ENCODE data around the gene BTG2.

Gene BTG2

DNA sequence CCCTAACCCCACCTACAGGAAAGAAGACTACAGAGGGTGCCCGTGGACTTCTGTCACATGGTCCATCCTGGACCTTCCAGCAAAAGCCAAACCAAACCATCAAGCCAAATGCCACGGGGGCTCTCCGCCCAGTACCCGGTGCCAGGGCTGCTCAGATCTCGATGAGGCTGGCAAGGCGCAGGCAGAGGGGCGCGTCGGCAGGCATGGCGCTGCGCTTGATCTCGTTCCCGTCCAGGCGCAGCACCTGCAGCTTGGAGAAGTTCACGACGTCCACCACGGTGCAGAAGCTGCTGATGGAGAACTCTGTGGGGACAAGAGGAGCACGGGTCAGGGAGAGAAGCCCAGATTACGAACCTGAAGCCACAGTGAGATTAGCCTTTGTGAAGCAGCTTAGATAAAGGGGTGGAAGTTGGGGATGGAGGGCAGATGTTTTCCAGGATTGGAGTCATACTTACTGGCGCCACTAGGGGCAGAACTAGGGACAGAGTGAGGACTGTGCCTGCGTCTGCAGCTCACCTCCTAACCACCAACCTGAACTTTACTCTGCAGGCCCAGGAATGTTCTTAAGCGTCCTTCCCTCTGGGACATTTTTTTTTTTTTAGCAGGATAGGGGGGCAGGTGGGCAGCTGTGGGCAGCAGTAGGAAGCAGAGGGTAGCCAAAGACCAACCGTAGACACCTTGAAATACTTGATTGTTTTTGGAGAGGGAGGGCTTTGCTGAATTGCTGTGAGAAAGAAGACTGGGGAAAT, 37.0 kb downstream of the BTG2 start:
- DNase-seq (ENCODE audit: low read depth): peak; percentile 27

DNA sequence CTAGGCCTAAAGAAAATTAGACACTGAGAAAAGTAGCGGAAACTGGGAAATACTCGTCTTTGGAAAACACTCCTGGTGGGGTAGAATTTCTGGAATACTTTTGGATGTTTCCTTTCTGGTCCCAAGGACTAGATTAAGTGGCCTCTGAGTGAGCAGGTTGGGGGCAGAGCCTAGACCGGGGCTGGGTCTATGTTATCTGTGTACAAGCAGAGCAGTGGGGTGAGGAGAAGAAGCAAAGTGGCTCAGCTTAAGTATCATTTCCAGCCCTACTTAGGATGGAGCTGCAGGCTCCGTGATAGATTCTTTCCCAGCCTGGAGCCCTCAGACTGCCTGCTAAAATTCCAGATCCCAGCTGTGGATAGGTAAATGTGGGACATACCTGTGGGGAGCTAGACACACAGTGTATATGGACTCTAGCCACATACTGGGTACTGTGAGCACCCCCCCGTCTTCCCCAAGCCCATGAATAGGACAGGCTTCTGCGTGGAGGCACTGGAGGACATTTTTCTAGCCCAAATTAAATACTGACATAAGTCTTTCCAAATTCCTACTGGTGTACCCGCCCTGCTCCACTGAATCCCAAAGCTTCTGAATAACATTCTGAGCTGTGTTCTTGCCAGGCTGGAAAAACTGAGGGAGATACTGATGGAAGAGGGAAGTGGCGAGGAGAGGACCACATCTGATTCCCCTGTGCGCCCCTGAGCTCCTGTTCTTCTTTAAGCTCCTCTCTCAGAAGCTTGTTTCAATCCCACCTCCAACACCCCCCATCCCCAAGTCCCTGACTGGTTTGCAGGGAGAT, 38.8 kb downstream of the BTG2 start:
- no peak for DNase-seq (ENCODE audit: low read depth)

DNA sequence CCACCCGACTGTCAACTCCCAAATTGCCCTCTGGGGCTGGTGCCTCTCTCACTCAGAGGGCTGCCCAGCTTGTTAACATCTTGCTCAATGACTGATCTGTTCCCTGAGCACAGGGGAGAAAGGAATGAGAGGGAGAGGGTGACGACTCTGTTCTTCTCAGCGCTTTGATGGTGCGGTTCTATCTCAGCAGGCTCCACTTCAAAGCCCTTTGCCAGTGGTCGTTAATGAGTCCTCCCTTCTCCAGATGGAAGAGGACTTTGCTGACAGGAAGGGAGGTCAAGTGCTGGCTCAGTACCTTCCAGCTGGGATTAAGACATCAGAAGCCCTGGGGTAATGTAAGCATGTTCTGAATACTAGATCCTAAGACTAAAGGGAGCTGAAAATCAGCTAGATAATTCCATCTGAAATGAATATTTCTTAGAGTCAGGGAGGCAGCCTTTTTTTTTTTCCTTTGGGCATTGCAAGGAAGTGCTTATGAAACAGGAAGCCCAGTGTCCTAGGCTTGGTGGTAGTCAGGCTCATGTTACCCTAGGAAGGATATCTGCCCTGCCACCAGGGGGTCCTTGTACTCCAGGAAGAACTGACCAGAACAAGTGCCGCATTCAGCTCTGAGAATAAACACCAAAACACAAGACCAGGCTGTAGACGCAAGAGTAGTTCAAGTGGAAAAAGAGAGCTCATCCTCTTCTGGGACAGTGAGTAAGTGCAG, 40.9 kb downstream of the BTG2 start:
- DNase-seq (ENCODE audit: low read depth): no peak

DNA sequence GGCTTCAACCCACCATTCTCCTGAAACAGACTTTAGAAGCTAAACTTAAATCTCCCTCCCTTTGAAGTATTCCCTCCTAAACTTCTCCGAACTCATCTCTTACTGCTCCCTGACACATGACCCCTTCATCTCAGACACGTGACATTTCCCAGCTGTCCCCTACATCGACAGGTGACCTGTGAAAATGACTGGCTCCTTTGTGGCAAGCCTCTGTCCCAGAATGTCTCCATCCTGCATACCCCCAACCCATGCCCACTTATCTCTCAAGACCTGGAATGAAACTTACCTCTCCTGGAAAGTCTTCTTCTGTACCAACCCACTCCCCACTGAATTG, 41.4 kb downstream of the BTG2 start:
- no peak for DNase-seq (ENCODE audit: low read depth)

DNA sequence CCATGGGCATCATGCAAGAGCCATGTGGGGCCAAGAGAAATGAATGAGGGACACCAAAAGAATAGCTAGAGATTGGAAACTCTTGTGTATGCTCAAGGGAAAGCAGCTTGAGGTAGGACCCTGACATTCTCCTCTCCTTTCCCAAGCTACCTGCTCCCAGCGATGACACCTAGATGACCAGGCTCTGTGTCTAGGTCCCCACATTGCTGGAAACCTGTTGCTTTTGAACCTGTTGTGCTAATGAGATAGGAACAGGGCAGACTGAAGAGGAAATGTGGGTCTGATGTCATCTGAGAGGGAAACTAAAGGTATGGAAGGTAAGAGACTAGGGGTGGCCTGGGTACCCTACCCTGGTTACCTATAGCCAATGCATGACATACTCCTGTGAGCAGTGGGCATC, 43.8 kb downstream of the BTG2 start:
- DNase-seq (ENCODE audit: low read depth): no peak

DNA sequence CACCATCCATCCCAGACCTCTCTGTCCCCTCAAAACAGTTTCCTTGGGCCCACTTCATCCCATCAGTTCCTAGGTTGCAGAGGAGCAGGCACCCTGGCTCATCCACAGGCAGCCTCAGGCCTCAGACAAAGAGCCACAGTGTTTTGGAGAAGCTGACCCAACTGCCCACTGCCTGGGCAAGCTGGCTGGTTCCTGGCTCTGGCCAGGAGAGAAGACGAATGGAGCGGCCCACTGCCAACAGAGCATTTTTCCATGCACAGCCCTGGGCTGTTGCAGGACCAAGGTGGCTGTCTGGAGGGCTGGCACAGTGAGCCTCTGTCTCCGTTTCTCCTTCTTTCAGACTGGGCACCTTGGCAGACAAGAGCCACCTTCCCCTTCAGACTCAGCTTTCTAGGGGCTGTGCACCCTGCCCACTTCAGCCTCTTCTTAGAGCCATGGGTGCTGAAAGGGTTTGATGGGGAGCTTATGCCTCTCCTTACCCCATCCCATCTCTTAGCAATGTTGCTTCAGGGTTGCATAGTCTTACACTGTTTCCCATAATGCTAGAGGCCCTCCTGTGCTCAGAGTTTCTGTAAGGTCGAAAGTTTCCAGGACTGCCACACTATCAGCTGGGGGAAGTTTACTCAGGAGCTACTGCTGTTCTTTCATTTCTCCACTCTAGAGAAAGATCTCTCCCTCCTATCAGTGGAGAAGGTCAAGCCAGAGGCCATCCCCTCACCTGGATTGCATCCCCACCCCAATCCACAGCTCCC, 44.6 kb downstream of the BTG2 start:
- no peak for DNase-seq (ENCODE audit: low read depth)

DNA sequence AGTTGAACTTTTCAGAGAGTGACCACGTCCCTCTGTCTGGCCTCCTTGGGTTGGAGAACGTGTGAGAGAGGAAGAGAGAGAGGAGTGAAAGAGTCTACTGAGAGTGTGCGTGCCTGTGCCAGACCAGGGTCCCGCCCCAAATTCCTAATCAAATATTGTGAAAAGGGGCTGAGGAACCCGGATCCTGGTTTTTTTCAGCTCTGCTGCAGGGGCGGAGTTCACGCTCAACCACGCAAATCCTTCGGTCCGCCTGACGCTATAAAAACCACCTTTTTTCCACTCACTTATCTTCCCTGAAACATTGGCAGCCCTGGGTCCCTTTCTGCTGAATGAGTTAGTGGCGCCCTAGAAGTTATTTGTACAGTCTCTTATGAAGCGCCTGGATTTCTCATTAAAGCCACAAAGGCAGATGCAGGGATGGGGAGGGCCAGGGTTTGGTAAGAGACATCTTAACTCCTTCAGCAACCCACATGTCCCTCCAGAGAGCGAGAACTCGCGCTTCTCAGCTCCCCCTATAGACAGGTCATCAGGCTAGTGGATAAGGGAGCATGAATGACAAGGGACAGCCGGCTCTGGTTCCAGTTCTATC, 45.8 kb downstream of the BTG2 start, which contains the start of gene FMOD:
FMOD (minus strand) TSS at position 86 of the 589 bp plus-strand sequence. CDS start 2,852 bp downstream, outside the sequence.
- no peak for DNase-seq (ENCODE audit: low read depth)

DNA sequence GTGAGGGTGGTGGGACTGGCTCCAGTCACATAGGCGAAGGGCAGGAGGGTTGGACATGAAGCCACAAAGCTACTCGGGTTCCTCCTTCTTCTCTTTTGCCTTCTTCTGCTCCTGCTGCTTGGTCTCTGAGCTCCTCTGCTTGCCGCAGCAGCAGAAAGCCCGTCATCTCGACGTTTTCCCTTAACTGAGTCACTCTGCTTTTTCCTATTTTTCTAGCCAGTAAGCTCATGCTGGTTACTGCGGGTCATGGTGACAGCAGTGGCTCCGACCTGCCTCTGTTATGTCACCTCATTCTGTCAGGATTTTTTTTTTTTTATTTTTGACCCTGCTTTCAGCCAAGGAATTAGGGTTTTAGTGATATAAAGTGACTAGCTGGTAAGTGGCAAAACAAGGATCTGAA, 48.2 kb downstream of the BTG2 start:
- DNase-seq (ENCODE audit: low read depth): no peak

DNA sequence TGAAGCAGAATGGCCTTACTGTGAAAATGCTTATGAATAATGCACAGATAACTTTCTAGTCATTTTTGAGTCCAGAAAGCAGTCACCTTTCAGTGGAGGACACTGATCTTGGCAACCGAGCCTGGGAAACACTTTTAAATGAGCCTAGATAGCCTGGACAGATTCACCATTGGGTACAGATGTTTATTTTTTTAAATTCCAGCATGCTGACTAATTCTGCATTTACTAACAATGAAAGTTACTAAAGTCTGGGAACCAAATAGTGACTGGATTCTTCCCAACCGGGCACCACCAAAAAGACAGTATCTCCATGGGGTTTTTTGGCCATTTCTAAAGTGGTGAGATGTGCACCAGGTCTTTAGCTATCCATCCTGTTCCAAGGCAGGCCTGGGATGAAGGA, 48.9 kb downstream of the BTG2 start:
- no peak for DNase-seq (ENCODE audit: low read depth)

DNA sequence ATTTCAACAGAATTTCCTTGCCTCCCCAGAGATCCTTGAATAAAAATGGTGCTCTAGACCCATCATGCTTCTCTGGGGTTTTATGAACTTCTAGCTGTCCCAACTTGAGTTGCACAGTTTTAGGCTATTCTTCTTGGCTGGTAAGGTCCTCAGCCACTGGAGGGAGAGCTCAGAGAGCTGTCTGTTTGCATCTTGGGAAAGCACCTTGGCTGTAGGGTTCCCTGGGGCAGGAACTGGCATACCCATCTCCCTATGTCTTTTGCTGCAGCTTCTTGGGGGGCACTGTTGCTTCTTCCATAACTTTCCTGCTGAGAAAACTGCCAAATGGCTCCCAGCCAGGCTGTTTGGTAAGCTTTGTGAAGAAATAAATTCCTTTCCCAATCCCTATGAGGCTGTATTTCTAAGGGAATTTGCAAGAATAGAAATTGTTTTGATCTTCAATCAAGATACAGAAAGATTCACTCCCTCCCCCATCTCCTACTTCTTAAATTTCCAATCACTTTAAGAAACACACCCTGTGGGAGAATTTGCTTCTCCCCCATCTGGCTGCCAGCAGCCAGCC, 53.8 kb downstream of the BTG2 start:
- DNase-seq (ENCODE audit: low read depth): no peak
